Keratinocyte (primary cell): ENCODE data around the gene MDGA2. TPM values are rescaled to one million over a fixed set of nuclear protein-coding genes. Genes with fewer than 3 reads are reported as not detected.

Source experiments
- DNase-seq: peaks from one replicate; pipeline ENCODE4 v3.0.0-alpha.2; 2011; ENCODE audit warnings: low read depth, missing footprints, low spot score
- FAIRE-seq: peaks from 2 replicates; lab custom pipeline; 2011; peaks lifted over from hg19 to GRCh38; lab: Jason Lieb, UNC
- H2AFZ ChIP-seq: 2 replicates; pipeline ENCODE4 v1.6.0; 2012; ENCODE audit warnings: low read length, control low read depth, inconsistent platforms; ENCODE audit not compliant: control insufficient read depth
- H3K27ac ChIP-seq: 2 replicates; pipeline ENCODE4 v1.5.1; 2011; ENCODE audit warnings: low read length; ENCODE audit not compliant: control insufficient read depth, insufficient read depth
- H3K27me3 ChIP-seq: 3 replicates; pipeline ENCODE4 v1.6.0; 2011; ENCODE audit warnings: low read length; ENCODE audit not compliant: control insufficient read depth, insufficient read depth; ENCODE audit errors: extremely low read depth
- H3K36me3 ChIP-seq, 2 experiments: 2 replicates in 1 of 2; 3 replicates in 1 of 2; pipeline ENCODE4 v1.5.1; 2011; ENCODE audit warnings: low read length in 2 of 2, mild to moderate bottlenecking in 1 of 2; ENCODE audit not compliant: control insufficient read depth in 2 of 2, insufficient read depth in 2 of 2; ENCODE audit errors: extremely low read depth in 1 of 2
- H3K4me1 ChIP-seq: 3 replicates; pipeline ENCODE4 v1.5.1; 2011; ENCODE audit warnings: low read length; ENCODE audit not compliant: control insufficient read depth, insufficient read depth; ENCODE audit errors: extremely low read depth
- H3K4me2 ChIP-seq: 3 replicates; pipeline ENCODE4 v1.6.0; 2011; ENCODE audit warnings: low read depth, low read length; ENCODE audit not compliant: control insufficient read depth, insufficient read depth; ENCODE audit errors: extremely low read depth
- H3K4me3 ChIP-seq, 3 experiments: fragments of 200-600 bp in 1 of 3; sonication (generic) in 1 of 3; 2 replicates in 2 of 3; 3 replicates in 1 of 3; pipeline ENCODE4 v1.5.1; 2011 to 2016; ENCODE audit warnings: low read length in 3 of 3, mild to moderate bottlenecking in 3 of 3, control low read depth in 2 of 3, inconsistent platforms in 1 of 3, low read depth in 1 of 3, mixed read lengths in 1 of 3, mixed run types in 1 of 3, moderate library complexity in 1 of 3; ENCODE audit not compliant: control insufficient read depth in 2 of 3, insufficient read depth in 2 of 3; ENCODE audit errors: extremely low read depth in 1 of 3
- H3K79me2 ChIP-seq: 2 replicates; pipeline ENCODE4 v1.6.0; 2012; ENCODE audit warnings: low read length; ENCODE audit not compliant: control insufficient read depth, insufficient read depth
- H3K9ac ChIP-seq: 3 replicates; pipeline ENCODE4 v1.6.0; 2011; ENCODE audit warnings: low read length; ENCODE audit not compliant: control insufficient read depth, insufficient read depth; ENCODE audit errors: extremely low read depth
- H3K9me1 ChIP-seq: 3 replicates; pipeline ENCODE4 v1.6.0; 2011; ENCODE audit warnings: low read length; ENCODE audit not compliant: control insufficient read depth, insufficient read depth; ENCODE audit errors: extremely low read depth
- H3K9me3 ChIP-seq: 2 replicates; pipeline ENCODE4 v1.5.1; 2012; ENCODE audit warnings: low read depth, low read length; ENCODE audit not compliant: control insufficient read depth
- H4K20me1 ChIP-seq: 3 replicates; pipeline ENCODE4 v1.6.0; 2011; ENCODE audit warnings: low read length; ENCODE audit not compliant: control insufficient read depth, insufficient read depth; ENCODE audit errors: extremely low read depth
- EZH2 ChIP-seq: IDR thresholded peaks from one replicate; pipeline ENCODE4 v1.6.1; 2012; ENCODE audit warnings: inconsistent platforms, mild to moderate bottlenecking, low read length, moderate library complexity
- dilution Hi-C: fragments of 300-500 bp; cut with MboI; formaldehyde crosslinking; loops from one replicate; pipeline ENCODE4 v1.7.0; 2020; ENCODE audit warnings: low sequenced_read_pairs; ENCODE audit not compliant: extremely low pct_ligation_motif_present
- polyA plus RNA-seq, 5 experiments: library from polyadenylated mRNA; depleted of rRNA in 3 of 5; stranded (reverse) in 3 of 5; stranded (forward) in 1 of 5; unstranded in 1 of 5; fragments of >200 nt; gene quantifications; 1 replicate in 1 of 5; 2 replicates in 3 of 5; 3 replicates in 1 of 5; pipeline versions ENCODE4 v1.2.1 to v1.2.3, GENCODE V29; 2011 to 2012; ENCODE audit warnings: missing spikeins in 2 of 5, low read depth in 1 of 5, low replicate concordance in 1 of 5
- TF ChIP-seq, protein P1 (sequence below), 3 experiments: IDR thresholded peaks in 1 of 3; conservative IDR thresholded peaks in 1 of 3; optimal IDR thresholded peaks in 1 of 3; 2 replicates in 2 of 3; 3 replicates in 1 of 3; pipeline versions ENCODE3 to v1.5.1; 2011; ENCODE audit warnings: low read length in 3 of 3, mild to moderate bottlenecking in 3 of 3, moderate library complexity in 2 of 3, control low read depth in 1 of 3, inconsistent platforms in 1 of 3; ENCODE audit not compliant: insufficient read depth in 2 of 3; ENCODE audit errors: extremely low read depth in 1 of 3

Gene MDGA2
- polyA plus RNA-seq, 1 donor (not counting 4 experiments of a cell fraction or from before 2014, with no cell fraction given): not detected

DNA sequence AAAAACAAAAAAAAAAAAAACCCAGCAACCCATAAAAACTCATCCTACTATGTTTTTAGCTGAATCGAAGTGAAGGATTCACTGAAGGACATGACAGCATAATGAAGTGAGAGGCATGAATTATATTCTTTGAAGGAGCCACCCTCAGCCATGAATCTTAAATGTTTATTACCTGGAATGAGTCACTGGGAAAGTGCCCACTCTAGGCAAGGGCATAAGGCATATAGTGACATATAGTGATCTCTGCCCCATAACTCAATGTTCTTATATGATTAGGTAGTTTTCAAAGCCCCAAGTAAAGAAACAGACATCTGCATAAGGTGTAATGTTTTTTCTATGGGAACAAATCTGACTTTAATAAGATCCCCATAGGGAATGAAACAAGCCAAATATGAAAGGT, 79.9 kb downstream of the MDGA2 start:
- Histone ChIP-seq H4K20me1 (no peaks in the 10 kb centered on the region), H3K27me3 (no peaks in the 10 kb centered on the region), H3K9ac (no peak overlapping the region), H3K36me3 (no peaks in the 10 kb centered on the region), H3K27ac (no peak overlapping the region), H3K4me1 (no peaks in the 10 kb centered on the region), H2AFZ (no peak overlapping the region), H3K79me2 (no peaks in the 10 kb centered on the region), H3K4me3 (no peak overlapping the region), H3K4me2 (no peak overlapping the region), H3K9me1 (no peaks in the 10 kb centered on the region), H3K9me3 (no peaks in the 10 kb centered on the region)
- TF ChIP-seq EZH2: no peak
- TF ChIP-seq, protein P1, sequence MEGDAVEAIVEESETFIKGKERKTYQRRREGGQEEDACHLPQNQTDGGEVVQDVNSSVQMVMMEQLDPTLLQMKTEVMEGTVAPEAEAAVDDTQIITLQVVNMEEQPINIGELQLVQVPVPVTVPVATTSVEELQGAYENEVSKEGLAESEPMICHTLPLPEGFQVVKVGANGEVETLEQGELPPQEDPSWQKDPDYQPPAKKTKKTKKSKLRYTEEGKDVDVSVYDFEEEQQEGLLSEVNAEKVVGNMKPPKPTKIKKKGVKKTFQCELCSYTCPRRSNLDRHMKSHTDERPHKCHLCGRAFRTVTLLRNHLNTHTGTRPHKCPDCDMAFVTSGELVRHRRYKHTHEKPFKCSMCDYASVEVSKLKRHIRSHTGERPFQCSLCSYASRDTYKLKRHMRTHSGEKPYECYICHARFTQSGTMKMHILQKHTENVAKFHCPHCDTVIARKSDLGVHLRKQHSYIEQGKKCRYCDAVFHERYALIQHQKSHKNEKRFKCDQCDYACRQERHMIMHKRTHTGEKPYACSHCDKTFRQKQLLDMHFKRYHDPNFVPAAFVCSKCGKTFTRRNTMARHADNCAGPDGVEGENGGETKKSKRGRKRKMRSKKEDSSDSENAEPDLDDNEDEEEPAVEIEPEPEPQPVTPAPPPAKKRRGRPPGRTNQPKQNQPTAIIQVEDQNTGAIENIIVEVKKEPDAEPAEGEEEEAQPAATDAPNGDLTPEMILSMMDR (optimal IDR thresholded peaks at IDR 0.05 in 1 of 3, IDR thresholded peaks at IDR 0.05 in 1 of 3, conservative IDR thresholded peaks at IDR 0.05 in 1 of 3; ENCODE audit: extremely low read depth in 1 of 3, insufficient read depth in 2 of 3, low read length in 3 of 3): no peak
- FAIRE-seq (no peak), DNase-seq (no peak)
- dilution Hi-C loops: no loop called here

DNA sequence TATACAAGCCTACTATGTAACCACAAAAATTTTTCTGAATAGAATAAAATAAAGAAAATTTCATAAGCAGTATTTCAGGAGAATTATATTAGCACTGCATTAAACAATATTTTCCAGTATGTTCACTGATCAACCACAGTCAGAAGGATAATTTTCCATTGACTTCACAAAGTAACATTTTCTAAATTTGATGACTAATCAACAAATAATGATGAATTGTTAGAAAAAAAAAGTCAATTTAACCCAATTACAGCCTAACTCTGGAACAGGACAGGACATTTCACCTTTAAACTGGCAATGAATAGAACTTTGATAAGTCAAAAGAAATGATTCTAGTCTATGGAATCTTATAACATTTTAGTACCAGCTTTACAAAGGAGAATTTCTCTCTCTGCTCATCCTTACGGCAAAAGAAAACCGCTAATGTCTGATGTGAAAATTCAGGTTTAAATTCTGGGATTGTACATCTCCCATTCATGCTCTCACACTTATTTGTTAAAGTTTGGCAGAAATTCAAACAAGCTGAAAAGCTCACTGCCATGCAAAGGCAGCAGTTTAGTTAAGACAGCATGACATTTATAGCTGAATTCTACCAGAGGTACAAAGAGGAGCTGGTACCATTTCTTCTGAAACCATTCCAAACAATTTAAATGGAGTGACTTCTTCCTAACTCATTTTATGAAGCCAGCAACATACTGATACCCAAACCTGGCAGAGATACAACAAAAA, 84.5 kb downstream of the MDGA2 start:
- no peak overlapping the region for H3K9ac ChIP-seq
- H2AFZ ChIP-seq: no peak overlapping the region
- H3K36me3 ChIP-seq: no peaks in the 10 kb centered on the region
- no peak overlapping the region for H3K27ac ChIP-seq
- no peaks in the 10 kb centered on the region for H3K79me2 ChIP-seq
- no peaks in the 10 kb centered on the region for H3K9me1 ChIP-seq
- dilution Hi-C loops: no loop called here
- no peak for TF ChIP-seq EZH2
- TF ChIP-seq, protein P1 (optimal IDR thresholded peaks at IDR 0.05 in 1 of 3, IDR thresholded peaks at IDR 0.05 in 1 of 3, conservative IDR thresholded peaks at IDR 0.05 in 1 of 3; ENCODE audit: extremely low read depth in 1 of 3, insufficient read depth in 2 of 3, low read length in 3 of 3): no peak
- H3K4me2 ChIP-seq: no peak overlapping the region
- H3K4me1 ChIP-seq: no peaks in the 10 kb centered on the region
- FAIRE-seq (no peak), DNase-seq (no peak)
- H3K27me3 ChIP-seq: no peaks in the 10 kb centered on the region
- H4K20me1 ChIP-seq: no peaks in the 10 kb centered on the region
- no peaks in the 10 kb centered on the region for H3K9me3 ChIP-seq
- no peak overlapping the region for H3K4me3 ChIP-seq
